Measurements from ENCODE around the gene ACTR2. TPM values are rescaled to one million over a fixed set of nuclear protein-coding genes. Genes with fewer than 3 reads are reported as not detected.

The ACTR2 gene
- total and polyA plus RNA-seq, 4 donors = 54.3 to 215 (median 147) TPM

DNA sequence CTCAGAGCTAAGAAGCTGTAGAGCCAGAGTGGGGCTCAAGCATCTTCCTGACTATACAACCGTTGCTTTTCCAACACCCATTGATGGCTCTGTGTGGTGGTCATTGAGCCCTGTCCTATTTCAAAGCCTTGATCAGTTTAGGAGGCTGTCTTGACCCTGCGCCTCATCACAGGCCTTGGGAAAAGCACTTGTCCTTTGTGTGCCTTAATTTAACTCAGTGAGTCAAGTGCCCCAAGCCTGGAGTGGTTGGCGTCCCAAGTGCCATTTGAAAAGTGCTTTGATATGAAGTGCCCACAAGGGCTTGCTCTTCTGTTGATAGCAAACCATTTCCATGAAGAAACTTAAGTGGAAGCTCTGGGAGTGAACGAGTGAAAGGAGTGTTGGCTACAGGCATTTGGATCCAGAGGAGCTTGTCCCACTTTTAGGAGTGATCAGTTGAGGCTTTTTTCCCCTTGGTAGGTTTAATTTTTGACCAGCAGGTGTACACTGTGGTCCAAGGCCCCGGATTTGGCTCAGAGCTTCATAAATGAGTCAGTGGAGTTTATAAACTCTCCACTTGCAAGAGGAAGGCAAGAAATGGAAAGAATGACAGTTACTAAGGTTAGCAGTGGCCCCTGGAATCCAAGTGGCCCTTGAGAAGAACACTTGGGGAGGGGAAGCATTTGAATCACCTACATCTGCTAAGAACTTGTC is 50.3 kb downstream of the ACTR2 start:
- 70 to 83% methylated on average over 5 of the region's 5 CpGs for WGBS, 2 donors
- TF ChIP-seq, protein P1, sequence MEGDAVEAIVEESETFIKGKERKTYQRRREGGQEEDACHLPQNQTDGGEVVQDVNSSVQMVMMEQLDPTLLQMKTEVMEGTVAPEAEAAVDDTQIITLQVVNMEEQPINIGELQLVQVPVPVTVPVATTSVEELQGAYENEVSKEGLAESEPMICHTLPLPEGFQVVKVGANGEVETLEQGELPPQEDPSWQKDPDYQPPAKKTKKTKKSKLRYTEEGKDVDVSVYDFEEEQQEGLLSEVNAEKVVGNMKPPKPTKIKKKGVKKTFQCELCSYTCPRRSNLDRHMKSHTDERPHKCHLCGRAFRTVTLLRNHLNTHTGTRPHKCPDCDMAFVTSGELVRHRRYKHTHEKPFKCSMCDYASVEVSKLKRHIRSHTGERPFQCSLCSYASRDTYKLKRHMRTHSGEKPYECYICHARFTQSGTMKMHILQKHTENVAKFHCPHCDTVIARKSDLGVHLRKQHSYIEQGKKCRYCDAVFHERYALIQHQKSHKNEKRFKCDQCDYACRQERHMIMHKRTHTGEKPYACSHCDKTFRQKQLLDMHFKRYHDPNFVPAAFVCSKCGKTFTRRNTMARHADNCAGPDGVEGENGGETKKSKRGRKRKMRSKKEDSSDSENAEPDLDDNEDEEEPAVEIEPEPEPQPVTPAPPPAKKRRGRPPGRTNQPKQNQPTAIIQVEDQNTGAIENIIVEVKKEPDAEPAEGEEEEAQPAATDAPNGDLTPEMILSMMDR (IDR thresholded peaks at IDR 0.05; ENCODE audit: control extremely low read depth, extremely low read depth) = no peak
- Histone ChIP-seq H3K27ac (ENCODE audit: low read depth in 1 of 2, low read length in 1 of 2) (peak overlapping the region in 1 of 2 donors; percentile 58), H3K36me3 (ENCODE audit: control insufficient read depth in 4 of 4, insufficient read depth in 4 of 4, low read length in 4 of 4) (peaks cover 0 to 3% (median 1%) of the 10 kb centered on the region in 4 donors), H3K27me3 (ENCODE audit: control insufficient read depth in 3 of 3, insufficient read depth in 3 of 3, low read length in 2 of 3) (no peaks in the 10 kb centered on the region), H3K4me3 (no peak overlapping the region), H3K4me1 (ENCODE audit: control insufficient read depth in 5 of 5, insufficient read depth in 5 of 5, low read length in 5 of 5) (peaks cover 8 to 56% (median 31%) of the 10 kb centered on the region in 5 donors), H3K9me3 (ENCODE audit: control insufficient read depth in 4 of 4, insufficient read depth in 3 of 4, low read length in 3 of 4) (no peaks in the 10 kb centered on the region), H3K9ac (ENCODE audit: insufficient read depth in 1 of 2, low read length in 2 of 2) (no peak overlapping the region)
- peak; percentile 56 for ATAC-seq (ENCODE audit: insufficient read depth, low FRiP score)
- DNase-seq = peak; percentile 66 to 83 (median 79)

DNA sequence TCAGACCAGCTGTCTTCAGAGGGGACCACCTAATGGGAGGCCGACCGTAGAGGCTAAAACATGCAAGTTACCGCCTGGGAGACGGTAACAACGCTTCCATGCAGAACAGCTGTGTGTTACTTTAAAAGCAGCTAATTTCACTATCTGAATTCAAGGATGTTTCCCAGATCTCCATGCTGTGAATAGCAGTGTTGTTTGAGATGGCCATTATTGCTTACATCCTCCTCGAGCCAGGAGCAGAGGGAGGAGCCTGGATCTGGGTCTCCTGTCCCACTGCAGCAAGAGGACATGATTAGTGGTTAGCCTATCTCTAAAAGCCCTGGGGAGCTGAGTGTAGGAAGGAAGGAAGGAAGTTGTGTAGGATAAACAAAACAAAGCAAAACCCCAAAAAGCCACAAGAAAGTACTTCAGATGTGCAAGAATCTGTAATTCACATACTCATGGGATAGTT is 50.9 kb downstream of the ACTR2 start:
- TF ChIP-seq, protein P1 (IDR thresholded peaks at IDR 0.05; ENCODE audit: control extremely low read depth, extremely low read depth) = no peak
- H3K9me3 ChIP-seq (ENCODE audit: control insufficient read depth in 4 of 4, insufficient read depth in 3 of 4, low read length in 3 of 4) = no peaks in the 10 kb centered on the region
- H3K27ac ChIP-seq (ENCODE audit: low read depth in 1 of 2, low read length in 1 of 2) = peak overlapping the region in 1 of 2 donors; percentile 58
- peaks cover 8 to 59% (median 31%) of the 10 kb centered on the region in 5 donors for H3K4me1 ChIP-seq (ENCODE audit: control insufficient read depth in 5 of 5, insufficient read depth in 5 of 5, low read length in 5 of 5)
- WGBS, 2 donors = 33 to 41% methylated on average over 6 of the region's 6 CpGs
- ATAC-seq (ENCODE audit: insufficient read depth, low FRiP score) (peak; percentile 21), DNase-seq (peak; percentile 52 to 80 (median 71))
- H3K4me3 ChIP-seq = no peak overlapping the region
- H3K36me3 ChIP-seq (ENCODE audit: control insufficient read depth in 4 of 4, insufficient read depth in 4 of 4, low read length in 4 of 4) = peaks cover 0 to 2% (median 0%) of the 10 kb centered on the region in 4 donors
- H3K9ac ChIP-seq (ENCODE audit: insufficient read depth in 1 of 2, low read length in 2 of 2) = no peak overlapping the region
- no peaks in the 10 kb centered on the region for H3K27me3 ChIP-seq (ENCODE audit: control insufficient read depth in 3 of 3, insufficient read depth in 3 of 3, low read length in 2 of 3)

DNA sequence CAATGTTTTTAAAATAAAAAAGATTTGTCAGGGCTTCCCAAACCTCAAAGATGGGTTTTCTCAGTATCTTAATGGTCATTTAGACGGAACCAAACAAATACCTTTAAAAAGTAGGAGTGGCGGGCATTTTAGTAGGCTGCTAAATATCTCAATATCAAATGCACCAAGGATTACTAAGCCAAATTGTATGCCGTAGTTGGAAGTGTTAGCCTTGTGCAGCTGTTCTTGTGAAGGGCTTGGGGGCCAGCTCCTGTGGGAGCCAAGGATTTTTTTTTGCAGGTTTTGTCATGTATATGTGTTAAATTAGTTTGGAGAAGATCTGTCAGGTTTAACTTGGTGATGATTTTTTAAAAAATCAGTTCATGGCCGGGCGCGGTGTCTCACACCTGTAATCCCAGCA is 52.1 kb downstream of the ACTR2 start:
- no peak overlapping the region for H3K9ac ChIP-seq (ENCODE audit: insufficient read depth in 1 of 2, low read length in 2 of 2)
- H3K4me1 ChIP-seq (ENCODE audit: control insufficient read depth in 5 of 5, insufficient read depth in 5 of 5, low read length in 5 of 5) = peaks cover 8 to 59% (median 31%) of the 10 kb centered on the region in 5 donors
- no peak for ATAC-seq (ENCODE audit: insufficient read depth, low FRiP score)
- no peak overlapping the region for H3K27ac ChIP-seq (ENCODE audit: low read depth in 1 of 2, low read length in 1 of 2)
- DNase-seq = no peak
- peaks cover 0 to 2% (median 0%) of the 10 kb centered on the region in 4 donors for H3K36me3 ChIP-seq (ENCODE audit: control insufficient read depth in 4 of 4, insufficient read depth in 4 of 4, low read length in 4 of 4)
- no peaks in the 10 kb centered on the region for H3K9me3 ChIP-seq (ENCODE audit: control insufficient read depth in 4 of 4, insufficient read depth in 3 of 4, low read length in 3 of 4)
- H3K4me3 ChIP-seq = no peak overlapping the region
- H3K27me3 ChIP-seq (ENCODE audit: control insufficient read depth in 3 of 3, insufficient read depth in 3 of 3, low read length in 2 of 3) = no peaks in the 10 kb centered on the region
- TF ChIP-seq, protein P1 (IDR thresholded peaks at IDR 0.05; ENCODE audit: control extremely low read depth, extremely low read depth) = no peak
- 92 to 97% methylated on average over 6 of the region's 6 CpGs for WGBS, 2 donors

Data from lung (tissue), 12 donors.